ENCODE measurements around the gene PROSER3.

DNA sequence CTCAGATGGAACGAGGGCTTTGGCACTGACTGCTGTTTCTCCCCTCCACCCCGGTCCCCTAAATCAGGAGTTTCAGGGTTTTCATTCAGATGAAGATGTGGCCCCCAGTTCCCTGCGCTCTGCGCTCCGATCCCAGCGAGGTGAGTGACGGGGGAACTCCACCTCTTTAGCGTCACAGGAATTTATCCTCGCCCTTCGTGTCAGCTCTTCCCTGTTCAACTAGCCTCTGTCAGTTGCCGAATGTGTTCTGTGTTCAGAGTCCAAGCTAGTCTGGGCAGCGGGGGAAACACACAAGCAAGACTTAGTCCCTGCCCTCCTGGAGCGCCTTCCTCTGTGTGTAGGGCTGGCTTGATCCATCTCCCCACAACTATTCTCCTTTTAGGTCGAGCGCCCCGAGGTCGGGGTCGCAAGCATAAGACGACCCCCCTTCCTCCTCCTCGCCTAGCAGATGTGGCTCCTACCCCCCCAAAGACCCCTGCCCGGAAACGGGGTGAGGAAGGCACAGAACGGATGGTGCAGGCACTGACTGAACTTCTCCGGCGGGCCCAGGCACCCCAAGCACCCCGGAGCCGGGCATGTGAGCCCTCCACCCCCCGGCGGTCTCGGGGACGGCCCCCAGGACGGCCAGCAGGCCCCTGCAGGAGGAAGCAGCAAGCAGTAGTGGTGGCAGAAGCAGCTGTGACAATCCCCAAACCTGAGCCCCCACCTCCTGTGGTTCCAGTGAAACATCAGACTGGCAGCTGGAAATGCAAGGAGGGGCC, 38.4 kb upstream of the PROSER3 start:
- TF ChIP-seq POLR2A (IDR thresholded peaks at IDR 0.05) = no peak
- TF ChIP-seq, protein P1, sequence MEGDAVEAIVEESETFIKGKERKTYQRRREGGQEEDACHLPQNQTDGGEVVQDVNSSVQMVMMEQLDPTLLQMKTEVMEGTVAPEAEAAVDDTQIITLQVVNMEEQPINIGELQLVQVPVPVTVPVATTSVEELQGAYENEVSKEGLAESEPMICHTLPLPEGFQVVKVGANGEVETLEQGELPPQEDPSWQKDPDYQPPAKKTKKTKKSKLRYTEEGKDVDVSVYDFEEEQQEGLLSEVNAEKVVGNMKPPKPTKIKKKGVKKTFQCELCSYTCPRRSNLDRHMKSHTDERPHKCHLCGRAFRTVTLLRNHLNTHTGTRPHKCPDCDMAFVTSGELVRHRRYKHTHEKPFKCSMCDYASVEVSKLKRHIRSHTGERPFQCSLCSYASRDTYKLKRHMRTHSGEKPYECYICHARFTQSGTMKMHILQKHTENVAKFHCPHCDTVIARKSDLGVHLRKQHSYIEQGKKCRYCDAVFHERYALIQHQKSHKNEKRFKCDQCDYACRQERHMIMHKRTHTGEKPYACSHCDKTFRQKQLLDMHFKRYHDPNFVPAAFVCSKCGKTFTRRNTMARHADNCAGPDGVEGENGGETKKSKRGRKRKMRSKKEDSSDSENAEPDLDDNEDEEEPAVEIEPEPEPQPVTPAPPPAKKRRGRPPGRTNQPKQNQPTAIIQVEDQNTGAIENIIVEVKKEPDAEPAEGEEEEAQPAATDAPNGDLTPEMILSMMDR (IDR thresholded peaks at IDR 0.05) = no peak
